K562 (cell line): ENCODE results near the gene YJU2. TPM values are rescaled to one million over a fixed set of nuclear protein-coding genes. Genes with fewer than 3 reads are reported as not detected.

ENCODE experiments used
- CREM ChIP-seq: IDR thresholded peaks from 2 replicates; pipeline ENCODE4 v1.6.1; 2014; ENCODE audit warnings: antibody characterized with exemption, low read depth
- FUS ChIP-seq: fragments of 200-400 bp; formaldehyde crosslinking; optimal IDR thresholded peaks from 2 replicates; pipeline ENCODE3; 2017; ENCODE audit warnings: low read depth, low read length
- GATA2 ChIP-seq: sonication (generic); formaldehyde crosslinking; IDR thresholded peaks from 2 replicates; pipeline ENCODE4 v1.4.0; 2020; ENCODE audit warnings: mild to moderate bottlenecking, missing genetic modification reagents
- HMG20A ChIP-seq: fragments of 450-650 bp; formaldehyde crosslinking; conservative IDR thresholded peaks from 2 replicates; pipeline ENCODE4 v1.4.0; 2020; ENCODE audit warnings: mild to moderate bottlenecking, mixed read lengths
- LCOR ChIP-seq: sonication (generic); formaldehyde crosslinking; IDR thresholded peaks from 2 replicates; pipeline ENCODE4 v1.8.0; 2022; ENCODE audit warnings: mild to moderate bottlenecking, missing genetic modification reagents
- NFIC ChIP-seq: fragments of 450-650 bp; IDR thresholded peaks from 2 replicates; pipeline ENCODE4 v1.6.1; 2017; ENCODE audit warnings: mild to moderate bottlenecking, inconsistent platforms
- NFRKB ChIP-seq: fragments of 450-650 bp; IDR thresholded peaks from 2 replicates; pipeline ENCODE4 v1.6.1; 2016; ENCODE audit warnings: low read depth
- NR2C2 ChIP-seq, 2 experiments: fragments of 200-800 bp in 1 of 2; sonication (Bioruptor generic) in 1 of 2; sonication (generic) in 1 of 2; formaldehyde crosslinking in 1 of 2; IDR thresholded peaks; 2 replicates each; pipeline versions ENCODE4 v1.6.1 to v1.8.0; 2016 to 2022; ENCODE audit warnings: mild to moderate bottlenecking in 1 of 2, missing compliant biosample characterization in 1 of 2, missing genetic modification characterization in 1 of 2, missing genetic modification reagents in 1 of 2
- ZEB2 ChIP-seq: fragments of 450-650 bp; IDR thresholded peaks from 2 replicates; pipeline ENCODE4 v1.6.1; 2016
- ZNF263 ChIP-seq: sonication (generic); formaldehyde crosslinking; IDR thresholded peaks from 2 replicates; pipeline ENCODE4 v1.8.0; 2022; ENCODE audit warnings: mild to moderate bottlenecking, missing genetic modification reagents, borderline replicate concordance
- polyA plus RNA-seq, 8 experiments: library from polyadenylated mRNA; depleted of rRNA in 4 of 8; stranded (reverse) in 5 of 8; unstranded in 3 of 8; fragments of >200 nt; fragmentation: Nextera tagmentation in 2 of 8; fragmentation: Illumina TruSeq in 1 of 8; extraction: Ambion mirVana in 2 of 8; extraction: Trizol in 1 of 8; gene quantifications; 2 replicates each; pipeline versions ENCODE4 v1.2.1 to v1.2.3, GENCODE V29; 2011 to 2014; ENCODE audit warnings: inconsistent platforms in 1 of 8, missing spikeins in 1 of 8
- total RNA-seq, 7 experiments: library from RNA; depleted of rRNA in 6 of 7; stranded (reverse); fragments of >200 nt in 6 of 7; fragmentation: Illumina TruSeq in 2 of 7; extraction: Trizol in 2 of 7; gene quantifications; 2 replicates each; pipeline versions ENCODE4 v1.2.1 to v1.2.3, GENCODE V29; 2011 to 2021; ENCODE audit warnings: low replicate concordance in 1 of 7
- TF ChIP-seq, protein P1 (sequence below): sonication (generic); IDR thresholded peaks from 2 replicates; pipeline ENCODE4 v1.6.1; 2016
- TF ChIP-seq, protein P2 (sequence below), 2 experiments: fragments of 450-650 bp in 1 of 2; sonication (generic) in 1 of 2; formaldehyde crosslinking in 1 of 2; IDR thresholded peaks; 2 replicates each; pipeline versions ENCODE4 v1.7.1 to v1.9.0; 2016 to 2022; ENCODE audit warnings: inconsistent platforms in 1 of 2, mild to moderate bottlenecking in 1 of 2, missing genetic modification reagents in 1 of 2
- TF ChIP-seq, protein P3 (sequence below), 2 experiments: IDR thresholded peaks; 2 replicates each; pipeline ENCODE4 v1.6.1; 2012; ENCODE audit warnings: improper control_type of control experiment in 2 of 2, low read depth in 2 of 2, low read length in 2 of 2, borderline replicate concordance in 1 of 2

The YJU2 gene
- total and polyA plus RNA-seq, 9 of the 15 experiments (the other 6 are each of a cell fraction or from before 2014, with no cell fraction given): 0.41 to 34.9 (median 19.3) TPM

DNA sequence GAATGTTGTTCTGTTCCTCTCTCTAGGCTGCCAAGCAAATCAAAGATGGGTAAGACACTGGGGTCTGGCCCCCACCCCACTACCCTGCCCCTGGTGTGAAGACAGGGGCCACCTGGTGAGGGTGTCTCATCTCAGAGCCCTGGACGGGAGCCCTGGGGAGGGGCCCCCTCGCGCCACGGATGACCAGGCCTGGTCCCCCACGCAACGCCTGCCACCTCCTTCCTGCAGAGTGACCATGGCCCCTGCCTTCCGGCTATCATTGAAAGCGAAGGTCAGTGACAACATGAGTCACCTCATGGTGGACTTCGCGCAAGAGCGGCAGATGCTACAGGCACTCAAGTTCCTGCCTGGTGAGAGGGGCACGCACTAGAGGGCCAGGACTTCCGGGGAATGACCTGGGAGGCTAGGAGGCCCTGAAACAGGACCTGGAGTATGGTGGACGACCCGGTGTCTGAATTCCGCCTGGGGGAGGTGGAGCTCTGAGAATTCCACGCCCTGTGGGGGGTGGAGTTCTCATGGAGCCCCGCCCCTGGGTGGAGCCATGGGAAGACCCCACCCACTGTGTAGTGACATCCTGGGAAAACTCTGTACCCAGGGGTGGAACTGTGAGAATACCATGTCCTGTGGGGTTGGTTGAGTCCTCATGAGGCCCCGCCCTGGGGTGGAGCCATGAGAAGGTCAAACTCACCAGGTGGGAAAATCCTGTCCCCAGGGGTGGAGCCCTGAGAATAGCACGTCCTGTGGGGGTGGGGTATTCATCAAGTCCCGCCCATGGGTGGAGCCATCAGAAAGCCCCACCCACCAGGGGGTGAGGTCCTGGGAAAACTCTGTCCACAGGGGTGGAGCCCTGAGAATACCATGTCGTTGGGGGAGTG is 63.6 kb downstream of the YJU2 start (continued):
- no peak for TF ChIP-seq HMG20A
- TF ChIP-seq FUS: no peak
- no peak for TF ChIP-seq ZEB2
- TF ChIP-seq ZNF263 (CRISPR knock-in tag): 0 out of 2 replicates have a peak, but pooled peaks have one; percentile 82
- TF ChIP-seq, protein P1, sequence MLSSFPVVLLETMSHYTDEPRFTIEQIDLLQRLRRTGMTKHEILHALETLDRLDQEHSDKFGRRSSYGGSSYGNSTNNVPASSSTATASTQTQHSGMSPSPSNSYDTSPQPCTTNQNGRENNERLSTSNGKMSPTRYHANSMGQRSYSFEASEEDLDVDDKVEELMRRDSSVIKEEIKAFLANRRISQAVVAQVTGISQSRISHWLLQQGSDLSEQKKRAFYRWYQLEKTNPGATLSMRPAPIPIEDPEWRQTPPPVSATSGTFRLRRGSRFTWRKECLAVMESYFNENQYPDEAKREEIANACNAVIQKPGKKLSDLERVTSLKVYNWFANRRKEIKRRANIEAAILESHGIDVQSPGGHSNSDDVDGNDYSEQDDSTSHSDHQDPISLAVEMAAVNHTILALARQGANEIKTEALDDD: peak; percentile 63
- TF ChIP-seq, protein P2, sequence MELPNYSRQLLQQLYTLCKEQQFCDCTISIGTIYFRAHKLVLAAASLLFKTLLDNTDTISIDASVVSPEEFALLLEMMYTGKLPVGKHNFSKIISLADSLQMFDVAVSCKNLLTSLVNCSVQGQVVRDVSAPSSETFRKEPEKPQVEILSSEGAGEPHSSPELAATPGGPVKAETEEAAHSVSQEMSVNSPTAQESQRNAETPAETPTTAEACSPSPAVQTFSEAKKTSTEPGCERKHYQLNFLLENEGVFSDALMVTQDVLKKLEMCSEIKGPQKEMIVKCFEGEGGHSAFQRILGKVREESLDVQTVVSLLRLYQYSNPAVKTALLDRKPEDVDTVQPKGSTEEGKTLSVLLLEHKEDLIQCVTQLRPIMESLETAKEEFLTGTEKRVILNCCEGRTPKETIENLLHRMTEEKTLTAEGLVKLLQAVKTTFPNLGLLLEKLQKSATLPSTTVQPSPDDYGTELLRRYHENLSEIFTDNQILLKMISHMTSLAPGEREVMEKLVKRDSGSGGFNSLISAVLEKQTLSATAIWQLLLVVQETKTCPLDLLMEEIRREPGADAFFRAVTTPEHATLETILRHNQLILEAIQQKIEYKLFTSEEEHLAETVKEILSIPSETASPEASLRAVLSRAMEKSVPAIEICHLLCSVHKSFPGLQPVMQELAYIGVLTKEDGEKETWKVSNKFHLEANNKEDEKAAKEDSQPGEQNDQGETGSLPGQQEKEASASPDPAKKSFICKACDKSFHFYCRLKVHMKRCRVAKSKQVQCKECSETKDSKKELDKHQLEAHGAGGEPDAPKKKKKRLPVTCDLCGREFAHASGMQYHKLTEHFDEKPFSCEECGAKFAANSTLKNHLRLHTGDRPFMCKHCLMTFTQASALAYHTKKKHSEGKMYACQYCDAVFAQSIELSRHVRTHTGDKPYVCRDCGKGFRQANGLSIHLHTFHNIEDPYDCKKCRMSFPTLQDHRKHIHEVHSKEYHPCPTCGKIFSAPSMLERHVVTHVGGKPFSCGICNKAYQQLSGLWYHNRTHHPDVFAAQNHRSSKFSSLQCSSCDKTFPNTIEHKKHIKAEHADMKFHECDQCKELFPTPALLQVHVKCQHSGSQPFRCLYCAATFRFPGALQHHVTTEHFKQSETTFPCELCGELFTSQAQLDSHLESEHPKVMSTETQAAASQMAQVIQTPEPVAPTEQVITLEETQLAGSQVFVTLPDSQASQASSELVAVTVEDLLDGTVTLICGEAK (IDR thresholded peaks at IDR 0.05): peak; percentile 60; the same call in 1 of the 2 replicates
- TF ChIP-seq, protein P2 (CRISPR knock-in tag; IDR thresholded peaks at IDR 0.05): no peak
- 0 out of 2 replicates have a peak, but pooled peaks have one; percentile 66 for TF ChIP-seq NR2C2 (CRISPR knock-in tag; IDR thresholded peaks at IDR 0.05)
- peak; percentile 72 for TF ChIP-seq NR2C2 (tag; IDR thresholded peaks at IDR 0.05)
- TF ChIP-seq, protein P3, sequence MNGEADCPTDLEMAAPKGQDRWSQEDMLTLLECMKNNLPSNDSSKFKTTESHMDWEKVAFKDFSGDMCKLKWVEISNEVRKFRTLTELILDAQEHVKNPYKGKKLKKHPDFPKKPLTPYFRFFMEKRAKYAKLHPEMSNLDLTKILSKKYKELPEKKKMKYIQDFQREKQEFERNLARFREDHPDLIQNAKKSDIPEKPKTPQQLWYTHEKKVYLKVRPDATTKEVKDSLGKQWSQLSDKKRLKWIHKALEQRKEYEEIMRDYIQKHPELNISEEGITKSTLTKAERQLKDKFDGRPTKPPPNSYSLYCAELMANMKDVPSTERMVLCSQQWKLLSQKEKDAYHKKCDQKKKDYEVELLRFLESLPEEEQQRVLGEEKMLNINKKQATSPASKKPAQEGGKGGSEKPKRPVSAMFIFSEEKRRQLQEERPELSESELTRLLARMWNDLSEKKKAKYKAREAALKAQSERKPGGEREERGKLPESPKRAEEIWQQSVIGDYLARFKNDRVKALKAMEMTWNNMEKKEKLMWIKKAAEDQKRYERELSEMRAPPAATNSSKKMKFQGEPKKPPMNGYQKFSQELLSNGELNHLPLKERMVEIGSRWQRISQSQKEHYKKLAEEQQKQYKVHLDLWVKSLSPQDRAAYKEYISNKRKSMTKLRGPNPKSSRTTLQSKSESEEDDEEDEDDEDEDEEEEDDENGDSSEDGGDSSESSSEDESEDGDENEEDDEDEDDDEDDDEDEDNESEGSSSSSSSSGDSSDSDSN (IDR thresholded peaks at IDR 0.05; ENCODE audit: borderline replicate concordance in 1 of 2, low read depth in 2 of 2, low read length in 2 of 2): 0 out of 4 replicates have a peak, but pooled peaks of 1 of the 2 experiments have one; percentile 19
- 0 out of 2 replicates have a peak, but pooled peaks have one; percentile 11 for TF ChIP-seq NFIC
- TF ChIP-seq CREM: peak; percentile 49
- peak; percentile 71 for TF ChIP-seq LCOR (CRISPR knock-in tag)
- TF ChIP-seq GATA2: no peak
- TF ChIP-seq NFRKB: peak; percentile 56; the same call in 1 of the 2 replicates
